Measurements from ENCODE around the gene LHPP.
A peak's percentile ranks its signal among the peaks of the same experiment; 100 is the strongest.
"Not testable (repeated sequence)": the region's sequence is repeated elsewhere in the genome, so short reads cannot be mapped to it uniquely, and the experiment has no call there.

Gene LHPP

DNA sequence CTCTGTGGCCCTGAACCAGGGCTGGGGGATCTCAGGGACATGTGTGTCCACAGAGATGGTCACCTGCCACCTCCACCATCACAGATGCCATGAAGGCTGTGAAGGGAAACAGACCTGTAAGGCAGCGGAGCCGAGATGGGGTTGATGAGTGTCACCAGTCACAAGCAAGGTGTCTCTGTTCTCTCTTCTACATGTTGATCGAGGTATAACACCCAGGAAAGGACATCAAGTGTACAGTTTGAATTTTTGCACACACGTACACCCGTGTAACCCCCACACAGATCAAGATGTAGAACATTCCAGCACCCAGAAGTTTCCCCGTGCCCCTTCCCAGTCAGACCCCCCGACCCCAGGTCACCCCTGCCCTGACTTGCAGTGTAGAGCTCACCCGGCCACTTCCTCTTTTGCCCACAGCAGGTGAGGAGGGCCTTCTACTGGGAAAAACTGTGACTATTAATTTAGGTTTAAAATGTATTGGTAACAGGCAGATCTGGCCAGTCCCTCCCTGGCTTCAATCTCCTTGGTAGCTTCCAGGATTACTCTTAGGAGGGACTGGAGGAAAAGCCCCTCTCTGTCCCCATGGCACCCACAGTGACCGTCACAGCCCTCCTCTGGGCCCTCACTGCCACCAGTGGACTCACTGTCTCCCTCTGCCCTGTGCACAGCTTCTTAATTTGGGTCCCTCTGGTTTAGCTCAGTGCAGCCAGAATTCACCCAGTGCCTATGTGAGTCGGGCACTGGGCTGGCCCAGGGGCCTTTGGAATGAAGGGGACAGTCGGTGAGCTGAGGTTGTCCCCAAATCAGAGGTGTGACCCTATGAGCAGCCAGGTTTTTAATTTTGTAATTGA, 108.2 kb downstream of the LHPP start:
- no peak for DNase-seq (ENCODE audit: low spot score)

DNA sequence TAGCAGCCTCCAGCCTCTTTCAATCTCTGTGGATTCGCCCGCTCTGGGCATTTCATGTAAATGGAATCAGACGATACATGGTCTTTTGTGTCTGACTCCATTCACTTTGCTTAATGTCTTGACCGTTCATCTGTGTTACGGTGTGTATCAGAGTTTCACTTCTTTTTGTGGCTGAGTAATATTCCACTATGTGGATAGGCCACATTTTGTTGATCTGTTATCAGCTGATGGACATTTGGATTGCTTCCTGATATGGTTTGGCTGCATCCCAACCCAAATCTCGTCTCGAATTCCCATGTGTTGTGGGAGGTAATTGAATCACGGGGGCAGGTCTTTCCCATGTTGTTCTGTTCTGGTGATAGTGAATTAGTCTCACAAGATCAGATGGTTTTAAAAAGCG, 109.0 kb downstream of the LHPP start:
- DNase-seq (ENCODE audit: low spot score), result no peak

DNA sequence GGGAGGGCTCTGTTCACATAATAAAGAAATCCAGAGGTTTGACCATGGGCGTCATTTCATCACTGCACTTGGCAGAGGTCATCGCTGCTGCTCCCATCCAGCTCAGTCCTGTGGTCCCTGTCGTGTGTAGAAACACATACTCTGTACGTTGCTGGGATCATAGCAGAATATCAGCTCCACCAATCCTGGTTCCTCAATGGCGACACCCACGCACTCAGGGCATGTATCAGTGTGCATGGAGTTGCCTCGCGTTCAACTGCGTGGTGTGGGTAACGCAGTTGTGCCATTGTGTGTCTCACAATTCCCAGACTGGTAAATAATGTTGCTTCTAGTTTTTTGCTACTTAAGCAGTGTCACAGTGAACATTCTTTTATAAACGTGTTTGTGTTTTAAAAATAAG, 111.1 kb downstream of the LHPP start:
- DNase-seq (ENCODE audit: low spot score), result no peak

DNA sequence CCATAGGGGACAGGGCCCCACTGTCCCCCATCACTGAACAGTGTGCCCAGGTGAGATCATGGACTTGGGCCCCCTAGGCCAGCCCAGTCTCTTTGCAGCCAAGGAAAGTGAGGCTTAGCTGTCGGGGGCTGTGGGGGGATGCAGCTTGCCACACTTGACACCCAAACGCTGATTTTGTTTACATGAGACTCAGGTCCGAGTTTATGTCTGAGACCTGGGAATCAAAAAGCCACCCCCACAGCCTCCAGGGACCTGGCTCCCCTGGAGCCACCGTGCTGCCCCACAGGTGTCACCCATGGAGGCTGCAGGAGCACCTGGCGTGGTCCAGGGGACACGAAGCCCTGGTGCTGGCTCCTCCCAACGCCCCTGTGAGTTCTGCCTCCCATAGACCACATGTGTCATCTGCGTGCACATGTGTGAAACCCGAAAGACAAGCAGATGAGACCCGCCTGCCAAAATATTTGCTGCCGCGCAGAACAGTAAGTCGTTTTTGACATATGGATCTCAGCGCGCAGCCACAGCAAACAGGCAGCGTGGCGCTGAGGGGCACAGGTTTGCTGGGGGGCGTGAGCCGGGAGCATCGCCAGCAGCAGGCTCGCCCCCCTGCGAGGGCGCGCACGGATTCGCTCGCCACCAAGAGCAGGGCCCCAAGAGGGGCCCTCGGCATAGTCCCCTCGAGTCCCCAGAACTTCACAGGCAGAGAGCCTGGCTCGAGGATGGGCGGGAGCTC, 112.3 kb downstream of the LHPP start:
- DNase-seq (ENCODE audit: low spot score), result no peak

DNA sequence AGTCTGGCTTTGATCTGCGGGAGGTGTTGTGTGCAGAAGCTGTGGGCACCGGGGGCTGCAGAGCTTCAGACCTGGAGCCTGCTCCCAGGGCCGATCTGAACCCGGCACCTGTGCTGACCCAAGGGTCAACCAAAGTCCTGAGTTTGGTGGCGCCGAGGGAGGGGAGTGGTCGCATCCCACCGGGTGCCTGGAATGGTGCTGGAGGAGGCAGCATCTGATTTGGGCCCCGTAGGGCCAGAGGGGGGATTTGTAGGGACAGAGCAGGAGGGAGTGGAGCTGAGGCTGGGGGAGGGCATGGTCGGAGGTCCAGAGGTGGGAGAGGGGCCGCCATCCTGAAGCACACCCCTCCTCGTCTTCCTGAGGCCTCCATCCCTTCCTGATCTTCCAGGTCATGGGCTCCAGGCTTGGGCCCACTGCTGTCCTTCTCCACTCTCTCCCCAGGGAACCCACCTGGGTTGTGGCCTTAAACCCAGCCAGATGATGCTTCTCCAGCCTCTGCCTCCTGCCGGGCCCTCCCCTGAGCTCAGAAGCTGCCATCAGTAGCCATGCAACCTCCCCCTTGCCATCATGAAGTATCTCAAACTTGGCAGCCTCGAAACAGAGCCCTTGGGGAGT, 112.9 kb downstream of the LHPP start:
- DNase-seq (ENCODE audit: low spot score), result no peak

DNA sequence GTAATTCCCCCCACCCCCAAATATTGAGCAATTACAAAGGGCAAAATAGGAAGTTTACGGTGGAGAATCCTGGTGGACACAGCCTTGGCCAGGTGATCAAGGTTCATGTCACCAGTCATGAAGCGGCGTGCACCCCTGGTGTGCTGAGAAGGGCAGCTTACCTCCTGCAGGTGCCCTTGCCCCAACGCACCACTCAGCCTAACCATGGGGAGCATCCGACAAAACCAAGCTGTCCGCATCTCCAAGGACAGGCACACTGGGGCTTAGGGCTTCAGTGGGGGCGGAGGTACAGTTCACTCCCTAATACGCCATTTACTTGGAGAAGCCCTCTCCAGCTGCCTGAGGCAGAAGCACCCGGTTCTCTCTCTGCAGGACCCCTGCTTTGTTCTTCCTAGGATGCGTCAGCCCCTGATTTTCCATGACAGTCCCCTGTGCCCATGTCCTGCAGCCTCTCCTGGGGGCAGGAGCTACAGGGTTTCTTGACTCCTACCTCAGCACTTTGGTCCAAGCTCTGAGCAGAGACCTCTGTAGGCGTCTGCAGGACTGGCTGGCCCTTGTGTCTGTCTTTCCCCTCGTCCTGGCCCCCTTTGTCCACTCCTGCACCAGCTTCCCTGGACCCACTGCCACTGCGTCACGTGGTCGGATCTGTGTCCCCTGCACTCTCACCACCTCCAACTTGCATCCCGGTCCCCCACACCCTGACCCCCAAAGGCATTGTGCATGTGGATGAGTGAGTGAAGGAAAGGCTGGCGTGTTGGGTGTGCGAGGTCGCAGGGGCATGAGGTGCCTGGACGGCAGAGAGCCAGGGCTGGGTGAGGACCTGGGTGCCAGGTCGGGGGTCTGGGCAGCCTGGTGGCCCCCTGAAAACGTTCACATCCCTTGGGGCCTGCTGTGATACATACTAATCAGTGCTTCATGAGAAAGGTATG, 113.7 kb downstream of the LHPP start:
- no peak for DNase-seq (ENCODE audit: low spot score)

DNA sequence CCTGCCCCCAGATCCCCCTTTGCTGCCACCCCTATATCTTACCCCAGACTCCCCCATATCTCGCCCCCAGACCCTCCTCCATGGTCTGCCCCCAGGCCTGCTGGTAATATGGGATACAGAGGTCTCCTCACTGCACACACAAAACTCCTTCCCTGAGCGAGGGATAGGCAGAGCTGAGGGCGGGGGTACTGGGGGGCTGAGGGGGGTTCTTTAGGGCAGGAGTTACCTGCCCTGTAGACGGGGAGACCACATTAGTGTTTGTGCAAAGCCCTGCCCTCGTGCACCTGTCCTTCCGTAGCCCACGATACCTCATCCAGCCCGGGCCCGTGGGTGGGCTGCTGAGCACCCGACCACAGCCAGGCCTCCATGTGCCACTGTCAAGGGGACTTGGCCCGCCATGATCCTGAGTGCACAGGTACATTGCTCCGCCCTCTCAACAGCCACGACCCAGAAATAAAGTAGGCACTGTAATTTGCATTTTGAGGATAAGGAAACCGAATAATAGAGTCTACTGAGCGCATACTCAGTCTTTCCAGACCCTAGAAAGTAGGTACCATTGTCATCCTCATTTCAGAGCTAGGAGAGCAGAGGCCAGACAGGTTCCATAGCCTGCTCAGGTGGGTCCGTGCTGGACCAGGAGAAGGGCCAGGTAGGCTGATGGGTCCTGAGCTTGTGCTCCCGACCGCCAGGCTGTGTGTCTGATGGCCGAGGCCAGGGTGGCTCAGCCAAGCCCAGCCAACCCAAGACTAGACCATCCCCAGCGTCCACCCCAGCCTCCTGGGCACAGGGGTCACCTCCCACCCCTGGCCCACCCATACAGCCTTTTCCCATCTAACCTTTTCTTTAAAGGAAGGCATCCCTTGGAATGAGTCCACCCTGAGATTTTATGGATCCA, 115.2 kb downstream of the LHPP start:
- DNase-seq (ENCODE audit: low spot score), result no peak

DNA sequence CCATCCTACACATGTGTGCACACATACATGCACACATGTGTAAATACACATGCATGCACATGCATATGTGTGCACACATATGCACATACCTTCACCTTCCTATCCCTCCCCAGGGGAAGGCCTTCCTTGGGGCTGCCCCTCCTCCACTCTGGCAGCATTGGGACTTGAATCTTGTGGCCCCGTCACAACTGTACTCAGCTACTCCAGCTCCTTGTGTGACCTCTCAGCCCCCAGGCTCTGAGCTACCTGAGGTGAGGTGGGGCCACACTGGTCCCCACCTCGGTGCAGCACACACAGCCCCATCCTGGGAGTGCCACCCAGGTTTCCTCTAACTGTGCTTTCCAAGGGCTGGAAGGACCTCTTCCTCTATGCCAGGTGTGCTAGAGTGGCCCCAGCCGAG, 116.0 kb downstream of the LHPP start:
- DNase-seq (ENCODE audit: low spot score), result no peak

DNA sequence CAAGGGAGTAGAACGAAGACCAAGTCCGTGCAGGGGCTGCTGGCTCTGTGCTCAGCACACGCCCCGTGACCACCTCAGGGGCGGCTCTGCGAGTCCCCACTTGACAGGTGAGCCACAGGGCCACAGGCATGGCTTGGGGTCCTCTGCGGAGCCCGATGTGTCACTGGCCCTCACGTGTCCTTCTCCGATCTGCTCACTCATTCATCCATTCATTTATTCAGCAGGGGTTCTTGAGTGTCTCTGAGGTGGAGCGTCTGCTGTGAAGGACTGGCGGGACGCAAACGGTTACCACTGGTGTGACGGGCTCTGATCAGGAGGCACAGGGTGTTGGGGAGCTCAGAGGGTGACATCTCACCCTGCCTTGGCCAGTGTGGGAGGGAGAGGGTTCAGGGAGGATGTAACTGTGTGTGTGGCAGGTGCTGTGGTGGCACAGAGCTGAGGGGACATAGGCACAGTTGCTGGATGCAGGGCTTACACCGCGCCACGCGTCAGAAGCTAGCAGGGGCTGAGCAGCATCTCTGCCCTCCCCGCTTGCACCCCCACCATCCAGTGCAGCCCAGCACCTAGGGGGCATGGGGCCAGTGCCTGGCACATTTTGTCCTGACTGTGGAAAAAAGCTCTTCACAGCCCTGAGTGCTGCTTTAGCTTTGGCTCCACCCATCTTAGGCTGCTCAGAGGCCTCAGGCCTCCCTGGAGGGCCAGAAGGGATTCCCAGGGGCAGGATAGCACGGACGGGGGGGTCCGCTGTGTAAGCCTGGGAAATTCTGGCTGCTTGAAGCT, 116.8 kb downstream of the LHPP start:
- DNase-seq (ENCODE audit: low spot score), result no peak

DNA sequence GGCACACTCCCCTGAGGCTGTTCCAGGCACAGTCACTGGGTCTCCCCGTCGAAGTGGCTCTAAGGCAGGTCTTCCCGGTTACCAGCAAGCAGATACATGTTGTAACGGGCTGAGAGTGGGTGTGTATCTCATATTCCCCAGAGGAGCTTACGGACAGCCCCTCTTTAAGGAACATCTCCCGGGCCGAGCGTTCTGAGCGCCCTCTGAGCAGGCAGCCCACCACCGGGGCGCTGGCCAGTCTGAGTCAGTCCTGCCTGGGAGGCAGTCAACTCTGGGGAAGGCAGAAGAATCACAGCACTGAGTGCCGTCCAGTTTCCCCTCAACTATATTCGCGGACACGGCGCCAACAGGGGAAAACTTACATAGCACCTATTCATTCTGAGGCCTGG, 117.4 kb downstream of the LHPP start:
- no peak for DNase-seq (ENCODE audit: low spot score)

DNA sequence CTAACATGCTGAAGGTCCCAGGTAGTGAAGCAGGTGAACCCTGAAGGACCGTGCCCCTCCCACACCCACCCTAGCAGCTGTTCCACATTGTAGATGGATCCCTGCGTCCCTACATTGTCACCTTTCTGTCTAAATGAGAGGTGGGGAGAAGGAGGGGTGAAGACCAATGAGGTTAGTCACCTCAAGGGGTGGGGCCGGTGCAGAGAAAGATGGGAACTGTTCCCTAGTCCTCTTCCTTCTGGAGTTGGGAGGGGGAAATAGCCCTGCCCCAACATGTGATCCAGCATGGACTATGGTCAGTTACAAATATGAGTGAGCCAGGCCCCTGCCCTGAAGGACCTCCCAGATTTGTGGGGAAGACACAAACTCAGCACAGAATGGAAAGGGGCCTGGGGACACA, 124.5 kb downstream of the LHPP start:
- DNase-seq (ENCODE audit: low spot score), result no peak

DNA sequence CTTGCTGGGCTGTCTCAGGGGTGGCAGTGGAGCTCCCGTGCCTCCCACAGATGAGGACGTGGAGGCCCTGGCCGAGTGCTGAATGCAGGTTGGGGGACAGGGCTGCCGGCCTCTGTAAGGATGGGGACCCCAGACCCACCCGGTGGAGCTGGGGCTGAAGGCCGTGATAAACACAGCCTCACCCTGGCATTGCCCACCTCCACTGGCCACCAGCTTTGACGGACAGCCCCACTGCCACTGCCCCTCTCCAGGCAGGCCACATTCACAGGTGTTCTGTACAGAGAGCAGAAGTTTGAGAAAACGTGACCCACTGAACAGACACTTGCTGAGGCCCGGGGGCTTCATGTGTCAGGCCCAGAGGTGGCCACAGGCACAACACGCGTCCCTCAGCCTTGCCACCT, 126.2 kb downstream of the LHPP start:
- DNase-seq (ENCODE audit: low spot score), result no peak

DNA sequence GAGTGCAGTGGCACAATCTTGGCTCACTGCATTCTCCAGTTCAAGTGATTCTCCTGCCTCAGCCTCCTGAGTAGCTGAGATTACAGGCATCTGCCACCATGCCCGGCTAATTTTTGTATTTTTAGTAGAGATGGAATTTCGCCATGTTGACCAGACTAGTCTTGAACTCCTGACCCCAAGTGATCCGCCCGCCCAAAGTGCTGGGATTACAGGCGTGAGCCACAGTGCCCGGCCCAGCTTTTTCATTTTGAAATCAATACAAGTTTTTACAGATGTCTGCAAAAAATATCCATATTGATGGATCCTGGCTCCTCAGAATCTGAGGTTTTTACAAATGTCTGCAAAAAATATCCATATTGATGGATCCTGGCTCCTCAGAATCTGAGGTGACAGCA, 126.7 kb downstream of the LHPP start:
- DNase-seq (ENCODE audit: low spot score), result not testable (repeated sequence)

DNA sequence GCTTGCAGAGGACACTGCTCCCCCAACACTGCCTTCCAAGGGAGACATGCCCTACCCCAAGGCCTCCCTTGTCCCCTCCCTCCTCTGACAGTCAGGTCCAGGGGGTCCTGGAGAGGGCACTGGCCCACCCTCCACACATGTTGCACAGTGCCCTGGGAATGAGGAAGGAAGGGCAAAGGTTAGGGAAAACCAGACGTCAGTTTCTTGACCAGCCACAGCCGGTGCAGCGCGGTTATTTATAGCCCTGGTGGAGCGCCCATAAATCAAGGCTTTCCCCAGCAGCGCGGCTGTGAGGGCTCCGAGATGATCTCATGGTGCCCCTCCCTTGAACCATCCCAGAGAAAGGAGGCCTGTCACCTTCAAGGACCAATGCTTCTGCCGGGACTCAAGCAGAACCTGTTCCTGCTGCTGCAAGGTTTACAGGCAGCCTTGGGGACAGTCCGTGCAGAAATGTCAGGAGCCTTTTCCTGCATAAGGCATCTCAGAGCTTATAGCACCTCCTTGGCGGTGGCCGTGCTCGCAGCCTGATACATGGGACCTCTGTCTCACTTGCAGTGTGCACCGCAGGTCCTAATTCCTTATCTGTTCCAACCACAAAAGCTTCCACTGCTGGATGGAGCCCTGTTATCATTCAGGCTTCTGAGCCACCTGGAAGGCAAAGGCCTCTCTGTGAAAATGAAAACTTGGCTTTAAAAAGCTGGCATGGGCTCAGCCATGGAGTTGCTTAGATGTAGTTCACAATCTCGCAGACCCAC, 127.3 kb downstream of the LHPP start:
- DNase-seq (ENCODE audit: low spot score), result peak; percentile 71

DNA sequence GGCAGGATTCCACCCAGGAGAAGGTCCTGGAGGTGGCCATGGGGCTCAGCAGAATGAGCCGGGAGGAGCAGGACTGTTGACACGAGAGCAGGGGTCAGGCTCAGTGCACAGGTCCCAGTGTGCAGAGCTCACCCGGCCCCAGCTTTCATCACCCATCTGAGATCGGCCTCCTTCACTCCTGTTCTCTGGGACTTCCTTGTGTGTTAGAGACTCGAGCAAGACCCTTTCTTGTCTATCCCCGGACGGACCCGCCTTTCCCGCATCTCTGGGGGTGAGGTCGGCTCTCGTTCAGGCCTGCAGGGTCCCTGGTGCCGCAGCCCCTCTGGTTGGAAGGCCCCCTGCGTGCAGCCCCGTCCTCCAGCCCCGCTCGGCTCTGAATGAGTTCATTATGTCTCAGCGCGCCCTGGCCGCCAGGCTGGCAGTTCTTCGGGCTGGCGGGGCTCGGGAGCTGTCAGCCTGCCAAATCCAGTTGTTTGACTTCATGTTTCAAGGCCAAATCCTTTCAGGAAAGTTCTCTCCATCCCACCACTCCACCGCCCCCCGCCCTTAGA, 127.9 kb downstream of the LHPP start:
- no peak for DNase-seq (ENCODE audit: low spot score)

DNA sequence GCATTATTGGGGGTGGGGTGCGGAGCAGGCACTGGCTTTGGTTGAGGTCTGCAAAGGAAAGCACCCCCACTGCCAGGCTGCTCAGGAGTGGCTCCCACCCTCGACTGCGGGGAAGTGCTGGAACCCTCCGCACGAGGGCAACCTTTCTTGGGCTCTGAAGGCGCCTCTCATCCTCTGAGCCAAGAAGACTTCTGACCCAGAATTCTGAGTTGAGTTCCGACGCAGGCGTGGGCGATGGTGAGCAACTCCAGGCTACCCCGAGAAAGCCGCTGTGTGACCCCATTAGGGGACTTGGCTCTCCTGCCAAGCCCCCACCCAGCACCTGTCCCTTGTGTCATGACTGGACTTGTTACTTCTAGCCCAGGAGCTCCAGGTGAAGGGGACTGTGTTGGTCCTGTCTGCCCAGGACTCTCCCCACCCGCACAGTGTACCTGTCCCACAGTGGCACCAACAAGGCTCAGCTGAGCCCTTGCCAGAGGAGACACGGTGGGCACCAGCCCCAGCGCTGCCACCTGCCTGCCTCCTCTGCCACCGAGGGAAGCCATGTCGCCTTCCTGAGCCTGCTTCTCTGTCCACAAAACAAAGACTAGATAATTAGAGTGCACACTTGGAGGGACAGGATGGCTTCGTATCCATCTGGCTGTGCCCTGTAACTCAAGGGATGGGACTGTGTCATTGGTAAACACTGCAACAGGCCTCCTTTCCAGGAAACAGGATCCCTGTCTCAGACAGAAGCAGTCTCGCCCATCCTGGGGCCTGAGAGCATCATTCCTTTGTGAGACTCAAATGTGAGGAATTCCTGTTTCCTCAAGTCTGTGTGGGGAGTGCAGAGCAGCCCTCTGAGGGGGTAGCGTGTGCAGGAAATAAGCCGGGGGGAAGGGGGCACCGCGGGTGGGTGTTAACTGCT, 128.8 kb downstream of the LHPP start:
- DNase-seq (ENCODE audit: low spot score), result no peak

DNA sequence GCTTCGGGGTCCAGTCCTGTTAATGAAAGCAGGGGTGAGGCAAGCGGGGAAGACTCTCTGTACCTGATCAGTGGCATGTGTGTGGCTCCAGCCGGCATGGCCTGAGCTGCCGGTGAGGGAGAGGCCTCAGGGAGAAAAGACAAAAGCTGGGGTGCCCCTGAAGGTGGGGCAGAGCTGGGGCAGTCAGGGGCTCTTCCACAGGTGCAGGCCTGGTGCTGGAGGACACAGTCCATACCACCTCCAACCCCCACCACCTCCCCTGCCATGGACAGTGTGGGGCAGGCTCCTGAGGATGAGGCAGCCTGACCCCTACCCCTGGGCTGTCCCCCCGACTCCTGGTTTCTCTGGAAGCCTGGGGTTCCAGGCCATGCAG, 129.5 kb downstream of the LHPP start:
- DNase-seq (ENCODE audit: low spot score), result no peak

DNA sequence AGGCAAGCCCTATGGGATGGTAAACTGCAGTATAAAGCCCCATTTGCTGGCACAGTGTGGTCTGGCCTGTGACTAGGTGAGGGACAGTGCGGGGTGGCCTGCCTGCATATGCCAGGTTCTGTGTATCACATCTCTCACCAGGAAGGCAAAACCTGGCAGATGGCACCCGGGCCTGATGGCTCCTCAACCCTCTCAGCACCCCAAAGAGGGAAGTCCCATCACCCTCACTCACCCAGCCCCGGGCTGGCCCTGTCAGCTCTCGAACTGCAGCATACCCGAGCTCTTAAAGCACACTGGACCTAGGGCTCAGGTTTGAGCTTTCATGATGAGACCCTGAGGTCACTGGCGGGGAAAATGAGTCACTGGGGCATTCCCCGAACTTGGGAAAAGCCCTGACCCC, 130.5 kb downstream of the LHPP start:
- no peak for DNase-seq (ENCODE audit: low spot score)

Data from SK-N-DZ (cell line).